HEK293T (cell line): ENCODE results near the gene FOXL2.

Source experiments
- CTCF ChIA-PET: fragments of 350-600 bp; formaldehyde crosslinking; extraction: SDS; loops from one replicate; lab custom pipeline; 2021; ENCODE audit warnings: antibody characterized with exemption, inconsistent platforms; lab: Yijun Ruan, JAX
- POLR2A ChIA-PET: fragments of 350-600 bp; formaldehyde crosslinking; extraction: SDS; loops from one replicate; lab custom pipeline; 2020; ENCODE audit warnings: antibody characterized with exemption, inconsistent platforms; lab: Yijun Ruan, JAX
- DNase-seq: peaks from one replicate; pipeline ENCODE4 v3.0.0; 2012; ENCODE audit warnings: mixed read lengths; ENCODE audit errors: extremely low spot score
- ARNT ChIP-seq: fragments of 450-650 bp; IDR thresholded peaks from 2 replicates; pipeline ENCODE4 v1.6.1; 2017; ENCODE audit warnings: mild to moderate bottlenecking
- BHLHE40 ChIP-seq: fragments of 450-650 bp; IDR thresholded peaks from 2 replicates; pipeline ENCODE4 v1.6.1; 2016; ENCODE audit warnings: mild to moderate bottlenecking, moderate library complexity, borderline replicate concordance
- CTBP1 ChIP-seq: fragments of 450-650 bp; IDR thresholded peaks from 2 replicates; pipeline ENCODE4 v1.6.1; 2016; ENCODE audit warnings: borderline replicate concordance
- ELF4 ChIP-seq: fragments of 450-650 bp; IDR thresholded peaks from 2 replicates; pipeline ENCODE4 v1.6.1; 2017; ENCODE audit warnings: antibody characterized with exemption
- FOXA1 ChIP-seq: fragments of 450-650 bp; IDR thresholded peaks from 2 replicates; pipeline ENCODE4 v1.6.1; 2016; ENCODE audit warnings: mild to moderate bottlenecking
- FOXK2 ChIP-seq: fragments of 450-650 bp; IDR thresholded peaks from 2 replicates; pipeline ENCODE4 v1.6.1; 2016; ENCODE audit warnings: mild to moderate bottlenecking
- FOXM1 ChIP-seq: fragments of 450-650 bp; IDR thresholded peaks from 2 replicates; pipeline ENCODE4 v1.6.1; 2017; ENCODE audit warnings: mild to moderate bottlenecking, borderline replicate concordance
- HDGF ChIP-seq: fragments of 450-650 bp; IDR thresholded peaks from 2 replicates; pipeline ENCODE4 v1.6.1; 2017; ENCODE audit warnings: antibody characterized with exemption, borderline replicate concordance
- L3MBTL2 ChIP-seq: fragments of 450-650 bp; conservative IDR thresholded peaks from 2 replicates; pipeline ENCODE4 v1.6.1; 2016; ENCODE audit warnings: mild to moderate bottlenecking
- LEF1 ChIP-seq: fragments of 450-650 bp; IDR thresholded peaks from 2 replicates; pipeline ENCODE4 v1.6.1; 2017; ENCODE audit warnings: mild to moderate bottlenecking, borderline replicate concordance
- NFRKB ChIP-seq: fragments of 450-650 bp; IDR thresholded peaks from 2 replicates; pipeline ENCODE4 v1.6.1; 2016; ENCODE audit warnings: mild to moderate bottlenecking, moderate library complexity
- PKNOX1 ChIP-seq: fragments of 450-650 bp; IDR thresholded peaks from 2 replicates; pipeline ENCODE4 v1.6.1; 2016
- SP1 ChIP-seq: fragments of 450-650 bp; IDR thresholded peaks from 2 replicates; pipeline ENCODE4 v1.6.1; 2017
- SUZ12 ChIP-seq: fragments of 450-650 bp; IDR thresholded peaks from 2 replicates; pipeline ENCODE4 v1.6.1; 2016; ENCODE audit warnings: mild to moderate bottlenecking
- TARDBP ChIP-seq: fragments of 450-650 bp; IDR thresholded peaks from 2 replicates; pipeline ENCODE4 v1.6.1; 2016
- ZNF384 ChIP-seq: fragments of 450-650 bp; IDR thresholded peaks from 2 replicates; pipeline ENCODE4 v1.6.1; 2016

FOXL2 gene

GRCh38 chr3:138946663-138947494, at the start of gene FOXL2, which contains the start of gene FOXL2NB:
Gene FOXL2, minus strand, starts transcription at chr3:138947137. Its CDS starts 415 bp downstream, at chr3:138946722.
Gene FOXL2NB, plus strand, starts transcription at chr3:138947217. Its CDS starts 148 bp downstream, at chr3:138947365.
- ChIA-PET POLR2A (no interaction called here), CTCF (interaction anchor here (0.7 to 1.4 kb wide), 2 partner anchors 11 to 30 kb away, joined by 3 to 4 read pairs; no protein-coding TSS in a partner anchor)
- TF ChIP-seq L3MBTL2 (no peak), FOXK2 (no peak), FOXM1 (no peak), ELF4 (no peak), PKNOX1 (no peak), NFRKB (no peak), SUZ12 (no peak), FOXA1 (no peak), SP1 (no peak), TARDBP (no peak), LEF1 (no peak), ZNF384 (no peak), BHLHE40 (no peak), ARNT (no peak), CTBP1 (no peak), HDGF (no peak)
- no peak for DNase-seq

- POLR2A ChIA-PET: no interaction called here
- DNase-seq: no peak
- CTCF ChIA-PET: no interaction called here
- TF ChIP-seq PKNOX1: no peak
- TF ChIP-seq ZNF384: no peak
- no peak for TF ChIP-seq NFRKB
- TF ChIP-seq ELF4: no peak
- TF ChIP-seq TARDBP: no peak
- TF ChIP-seq L3MBTL2: no peak
- TF ChIP-seq LEF1: no peak
- no peak for TF ChIP-seq CTBP1
- no peak for TF ChIP-seq BHLHE40
- no peak for TF ChIP-seq SP1
- TF ChIP-seq HDGF: no peak
- no peak for TF ChIP-seq SUZ12
- no peak for TF ChIP-seq FOXM1
- TF ChIP-seq FOXA1: no peak
- no peak for TF ChIP-seq FOXK2
- no peak for TF ChIP-seq ARNT
These were observed 48.8 kb upstream of the FOXL2 start for GRCh38 chr3:138995706-138996105.

GRCh38 chr3:138987181-138987580, 40.2 kb upstream of the FOXL2 start:
- no peak for DNase-seq
- CTCF ChIA-PET: interaction anchor here (0.9 kb wide), 1 partner anchor 72 kb away, joined by 3 read pairs; no protein-coding TSS in a partner anchor
- no peak for TF ChIP-seq FOXM1
- TF ChIP-seq BHLHE40: no peak
- no peak for TF ChIP-seq HDGF
- TF ChIP-seq ELF4: no peak
- TF ChIP-seq FOXA1: no peak
- TF ChIP-seq ARNT: no peak
- no peak for TF ChIP-seq SUZ12
- no peak for TF ChIP-seq L3MBTL2
- TF ChIP-seq LEF1: no peak
- no peak for TF ChIP-seq CTBP1
- TF ChIP-seq TARDBP: no peak
- TF ChIP-seq FOXK2: no peak
- no peak for TF ChIP-seq SP1
- POLR2A ChIA-PET: no interaction called here

- no peak for TF ChIP-seq ELF4
- TF ChIP-seq FOXM1: no peak
- TF ChIP-seq L3MBTL2: no peak
- no peak for TF ChIP-seq ARNT
- no peak for TF ChIP-seq TARDBP
- no peak for TF ChIP-seq SP1
- no peak for DNase-seq
- POLR2A ChIA-PET: no interaction called here
- CTCF ChIA-PET: no interaction called here
These were observed 39.0 kb upstream of the FOXL2 start for GRCh38 chr3:138985932-138986331.

- no peak for TF ChIP-seq SUZ12
- no peak for TF ChIP-seq FOXA1
- TF ChIP-seq ZNF384: no peak
- no peak for TF ChIP-seq FOXK2
- TF ChIP-seq ARNT: no peak
- no peak for TF ChIP-seq HDGF
- no peak for TF ChIP-seq TARDBP
- no peak for TF ChIP-seq FOXM1
- TF ChIP-seq ELF4: no peak
- no peak for TF ChIP-seq LEF1
- TF ChIP-seq SP1: no peak
- TF ChIP-seq CTBP1: no peak
- TF ChIP-seq NFRKB: no peak
- CTCF ChIA-PET: no interaction called here
- POLR2A ChIA-PET: no interaction called here
- DNase-seq: no peak
These were observed 37.9 kb upstream of the FOXL2 start for GRCh38 chr3:138984816-138985215.

- ChIA-PET CTCF (no interaction called here), POLR2A (interaction anchor here (0.6 kb wide), 1 partner anchor 525 kb away, joined by 3 read pairs; no protein-coding TSS in a partner anchor)
- TF ChIP-seq FOXA1: no peak
- TF ChIP-seq HDGF: no peak
- TF ChIP-seq CTBP1: no peak
- no peak for TF ChIP-seq ARNT
- DNase-seq: no peak
These were observed 29.1 kb upstream of the FOXL2 start for GRCh38 chr3:138976047-138976446.
